BE2C (cell line): ENCODE measurements around the gene MROH2B.

Experiments used
- DNase-seq: peaks from one replicate; pipeline ENCODE4 v3.0.0-alpha.2; 2020
- H3K27me3 ChIP-seq: fragments of 250-450 bp; sonication (Bioruptor Pico); 2 replicates; pipeline ENCODE4 v1.5.1; 2020; ENCODE audit warnings: mild to moderate bottlenecking
- H3K36me3 ChIP-seq: fragments of 250-450 bp; sonication (Bioruptor Pico); 2 replicates; pipeline ENCODE4 v1.5.1; 2020; ENCODE audit warnings: mild to moderate bottlenecking
- H3K4me1 ChIP-seq: fragments of 250-450 bp; sonication (Bioruptor Pico); 2 replicates; pipeline ENCODE4 v1.5.1; 2020
- H3K4me3 ChIP-seq: 2 replicates; pipeline ENCODE4 v1.5.1; 2011; ENCODE audit warnings: low read depth, low read length
- H3K9me3 ChIP-seq: fragments of 250-450 bp; sonication (Bioruptor Pico); 2 replicates; pipeline ENCODE4 v1.5.1; 2020
- TF ChIP-seq, protein P1 (sequence below): IDR thresholded peaks from 2 replicates; pipeline ENCODE4 v1.5.1; 2012; ENCODE audit warnings: mild to moderate bottlenecking, low read depth, low read length

MROH2B gene

DNA sequence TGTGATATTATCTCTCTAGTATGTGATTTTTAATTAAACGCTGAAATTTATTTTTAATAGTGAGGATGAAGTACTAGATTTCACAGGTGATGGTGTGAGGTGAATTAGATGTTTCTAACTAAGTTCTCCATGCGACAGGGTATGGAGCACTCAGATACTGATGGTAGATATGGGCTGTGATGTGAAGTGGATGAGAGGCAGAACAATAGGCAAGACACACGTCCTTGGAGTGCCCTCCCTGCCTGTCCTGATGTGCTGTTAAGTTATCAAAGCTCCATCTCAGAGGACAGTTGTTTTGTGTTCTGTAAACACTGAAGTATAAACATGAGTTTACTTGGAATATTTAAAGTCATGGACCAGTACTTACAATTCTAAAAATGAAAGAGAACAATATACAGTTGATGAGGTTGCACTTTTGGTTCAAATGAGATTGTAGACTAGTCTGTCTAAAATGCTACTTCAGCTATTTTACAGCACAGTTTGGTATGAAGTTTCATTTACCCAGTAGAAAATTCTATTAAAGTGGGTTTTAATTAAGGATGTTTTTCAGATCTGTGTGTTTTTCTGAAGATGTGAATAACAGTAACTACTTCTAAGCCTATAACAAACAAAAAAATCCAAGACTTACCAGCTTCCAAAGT is 97.7 kb downstream of the MROH2B start:
- TF ChIP-seq, protein P1, sequence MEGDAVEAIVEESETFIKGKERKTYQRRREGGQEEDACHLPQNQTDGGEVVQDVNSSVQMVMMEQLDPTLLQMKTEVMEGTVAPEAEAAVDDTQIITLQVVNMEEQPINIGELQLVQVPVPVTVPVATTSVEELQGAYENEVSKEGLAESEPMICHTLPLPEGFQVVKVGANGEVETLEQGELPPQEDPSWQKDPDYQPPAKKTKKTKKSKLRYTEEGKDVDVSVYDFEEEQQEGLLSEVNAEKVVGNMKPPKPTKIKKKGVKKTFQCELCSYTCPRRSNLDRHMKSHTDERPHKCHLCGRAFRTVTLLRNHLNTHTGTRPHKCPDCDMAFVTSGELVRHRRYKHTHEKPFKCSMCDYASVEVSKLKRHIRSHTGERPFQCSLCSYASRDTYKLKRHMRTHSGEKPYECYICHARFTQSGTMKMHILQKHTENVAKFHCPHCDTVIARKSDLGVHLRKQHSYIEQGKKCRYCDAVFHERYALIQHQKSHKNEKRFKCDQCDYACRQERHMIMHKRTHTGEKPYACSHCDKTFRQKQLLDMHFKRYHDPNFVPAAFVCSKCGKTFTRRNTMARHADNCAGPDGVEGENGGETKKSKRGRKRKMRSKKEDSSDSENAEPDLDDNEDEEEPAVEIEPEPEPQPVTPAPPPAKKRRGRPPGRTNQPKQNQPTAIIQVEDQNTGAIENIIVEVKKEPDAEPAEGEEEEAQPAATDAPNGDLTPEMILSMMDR = no peak
- H3K4me1 ChIP-seq = peaks cover 6% of the 10 kb centered on the region; the same call in 1 of the 2 replicates
- DNase-seq = no peak
- no peaks in the 10 kb centered on the region for H3K36me3 ChIP-seq
- H3K9me3 ChIP-seq = no peaks in the 10 kb centered on the region
- no peaks in the 10 kb centered on the region for H3K27me3 ChIP-seq
- H3K4me3 ChIP-seq = no peak overlapping the region

DNA sequence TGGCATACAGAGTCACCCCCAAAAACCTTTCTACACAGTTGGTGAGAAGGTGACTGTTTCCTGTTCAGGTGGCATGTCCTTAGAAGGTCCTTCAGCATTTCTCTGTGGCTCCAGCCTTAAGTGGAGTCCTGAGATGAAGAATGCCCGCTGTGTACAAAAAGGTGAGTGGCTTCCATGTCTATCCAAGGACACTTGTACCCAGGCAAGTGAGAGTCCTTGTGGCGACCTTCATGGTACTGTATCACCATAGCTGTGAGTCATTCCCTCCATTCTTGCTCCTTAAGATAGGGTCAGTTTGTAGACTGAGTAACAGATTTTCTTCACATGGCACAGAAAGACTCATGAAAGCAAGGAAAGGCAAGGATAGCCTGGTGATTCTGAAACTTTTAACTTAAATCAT is 98.7 kb downstream of the MROH2B start:
- no peak overlapping the region for H3K4me3 ChIP-seq
- no peaks in the 10 kb centered on the region for H3K36me3 ChIP-seq
- TF ChIP-seq, protein P1 = no peak
- DNase-seq = no peak
- H3K27me3 ChIP-seq = no peaks in the 10 kb centered on the region
- no peaks in the 10 kb centered on the region for H3K9me3 ChIP-seq
- H3K4me1 ChIP-seq = peaks cover 6% of the 10 kb centered on the region; the same call in 1 of the 2 replicates

DNA sequence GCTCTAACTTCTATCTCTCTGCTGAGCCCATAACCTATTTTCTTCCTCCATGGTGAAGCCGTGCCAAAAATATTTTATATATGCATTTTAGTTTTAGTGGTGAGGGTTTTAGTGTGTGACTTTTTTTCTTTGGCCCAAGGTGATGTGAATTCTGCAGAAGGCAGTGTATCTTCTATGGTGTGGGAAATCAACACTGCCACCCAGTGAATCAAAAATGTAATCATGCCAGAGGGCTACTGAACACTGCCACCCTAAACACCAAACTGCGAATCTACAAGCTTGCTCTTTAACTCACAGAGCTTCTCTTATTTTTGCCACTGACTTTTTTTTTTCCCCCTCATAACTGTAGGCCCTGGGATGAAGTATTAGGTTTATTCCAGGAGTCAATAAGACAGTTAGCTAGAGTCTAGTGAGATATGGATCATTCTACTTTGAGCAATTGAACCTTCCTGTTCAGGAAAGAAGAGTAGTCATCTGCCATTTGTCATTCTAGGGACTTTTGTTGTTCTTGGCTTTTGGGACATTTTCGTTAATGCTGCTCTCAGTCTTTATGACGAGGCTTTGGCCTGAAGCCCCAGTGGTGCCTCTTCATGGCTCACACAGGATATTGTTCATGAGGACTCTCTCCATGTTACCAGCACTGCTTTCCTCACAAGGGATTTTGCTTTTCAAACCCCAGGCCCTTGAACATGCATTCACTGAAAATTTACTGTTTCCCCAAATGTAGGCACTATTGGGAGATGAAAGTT is 108.8 kb downstream of the MROH2B start:
- TF ChIP-seq, protein P1 = peak; percentile 23; the same call in 1 of the 2 replicates
- no peaks in the 10 kb centered on the region for H3K4me1 ChIP-seq
- no peaks in the 10 kb centered on the region for H3K9me3 ChIP-seq
- no peak overlapping the region for H3K4me3 ChIP-seq
- H3K36me3 ChIP-seq = no peaks in the 10 kb centered on the region
- H3K27me3 ChIP-seq = no peaks in the 10 kb centered on the region
- no peak for DNase-seq

DNA sequence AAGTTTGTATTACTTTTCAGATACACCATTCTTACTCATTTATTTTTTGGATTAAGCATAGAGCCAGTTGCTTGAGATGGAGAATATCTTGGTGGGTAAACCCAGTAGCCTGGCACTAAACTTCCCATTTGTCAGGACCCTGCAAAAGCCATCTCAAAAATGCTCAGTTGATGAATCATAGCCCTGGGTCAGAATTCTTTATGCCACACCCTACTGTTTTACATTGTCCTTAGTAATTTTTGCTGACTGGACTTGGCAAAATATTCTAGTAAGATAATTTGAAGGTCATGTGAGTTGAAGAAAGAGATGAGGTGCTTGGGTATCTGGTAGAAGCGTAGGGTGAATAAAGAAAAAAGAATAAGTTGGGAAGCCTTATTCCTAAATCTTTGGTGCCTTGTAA is 111.1 kb downstream of the MROH2B start:
- DNase-seq = no peak
- H3K4me1 ChIP-seq = no peaks in the 10 kb centered on the region
- no peaks in the 10 kb centered on the region for H3K36me3 ChIP-seq
- H3K27me3 ChIP-seq = no peaks in the 10 kb centered on the region
- no peaks in the 10 kb centered on the region for H3K9me3 ChIP-seq
- no peak overlapping the region for H3K4me3 ChIP-seq
- TF ChIP-seq, protein P1 = no peak

DNA sequence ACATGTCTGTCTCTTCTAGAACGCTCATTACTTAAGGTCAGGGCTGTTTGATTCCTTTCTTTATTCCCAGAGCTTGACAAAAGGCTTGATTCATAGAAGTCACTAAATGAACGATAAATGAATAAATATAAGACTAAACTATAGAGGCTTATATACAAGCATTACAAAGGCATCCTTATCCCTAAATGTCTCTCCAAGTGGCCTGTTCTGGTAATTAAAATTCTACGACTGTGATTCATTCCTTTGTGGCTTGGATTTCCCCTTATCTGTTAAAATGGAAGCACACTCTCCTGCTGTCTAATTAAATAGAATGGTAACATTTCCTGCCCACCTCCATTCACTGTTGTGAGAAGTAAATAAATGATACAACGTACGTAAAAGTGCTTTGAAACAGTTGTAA is 112.3 kb downstream of the MROH2B start:
- no peak for DNase-seq
- no peaks in the 10 kb centered on the region for H3K27me3 ChIP-seq

More for the DNA sequence above, 112.3 kb downstream of the MROH2B start:
- Histone ChIP-seq H3K4me1 (no peaks in the 10 kb centered on the region), H3K4me3 (no peak overlapping the region), H3K36me3 (no peaks in the 10 kb centered on the region), H3K9me3 (no peaks in the 10 kb centered on the region)
- TF ChIP-seq, protein P1 = no peak
